Measurements from ENCODE around the gene CSNK1E. TPM values are rescaled to one million over a fixed set of nuclear protein-coding genes. Genes with fewer than 3 reads are reported as not detected.

Gene CSNK1E
- total and polyA plus RNA-seq, 2 of the 8 experiments (the other 6 are each of a cell fraction or from before 2014, with no cell fraction given): 247 to 263 TPM

DNA sequence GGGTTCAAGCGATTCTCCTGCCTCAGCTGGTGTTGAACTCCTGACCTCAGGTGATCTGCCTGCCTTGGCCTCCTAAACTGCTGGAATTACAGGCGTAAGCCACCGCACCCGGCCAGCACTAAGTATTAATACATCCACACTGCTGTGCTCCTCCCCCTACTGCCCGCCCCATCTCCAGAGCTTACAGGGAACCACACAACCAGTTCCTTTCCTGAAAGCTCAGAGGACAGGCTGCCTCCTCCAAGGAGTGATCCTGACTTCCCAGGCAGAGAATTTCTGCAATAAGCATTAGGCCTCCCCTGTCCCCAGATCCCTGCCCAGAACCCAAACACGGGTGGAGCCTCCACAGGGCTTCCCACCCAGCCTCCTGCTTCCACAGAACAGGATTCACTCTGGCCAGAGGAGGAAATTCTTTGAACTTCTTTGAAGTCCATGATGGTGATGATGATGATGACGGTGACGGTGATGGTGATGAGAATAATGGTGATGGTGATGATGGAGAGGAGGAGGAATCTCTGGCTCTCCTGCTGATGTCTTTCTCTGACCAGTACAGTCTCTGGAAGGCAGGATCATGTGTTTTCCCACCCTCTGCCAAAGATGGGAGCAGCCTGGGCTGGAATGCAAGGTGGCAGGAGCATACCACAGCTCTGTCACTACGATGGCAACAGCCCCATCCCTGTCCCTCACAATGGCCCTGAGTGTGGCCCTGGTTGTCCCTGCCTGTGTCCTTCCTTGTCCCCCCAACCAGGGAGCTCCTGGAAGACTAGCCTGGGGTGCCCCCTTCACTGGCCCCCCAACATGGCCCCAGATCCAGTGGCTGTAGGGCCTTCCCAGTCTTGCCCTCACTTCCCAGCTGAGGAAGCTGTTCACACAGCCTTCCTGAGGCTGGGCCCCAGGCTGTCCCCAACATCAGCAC lies 33.5 kb upstream of the CSNK1E start:
- DNase-seq (ENCODE audit: low read depth in 1 of 2, low spot score in 2 of 2) (peak in 1 of 2 experiments; percentile 55), FAIRE-seq (no peak)
- Histone ChIP-seq H3K36me3 (ENCODE audit: control insufficient read depth in 2 of 4, insufficient read depth in 4 of 4, low read length in 3 of 4) (peaks cover 0 to 9% (median 2%) of the 10 kb centered on the region in 4 experiments; a peak in 3 of 8 replicates), H4K91ac (replicated peaks; ENCODE audit: insufficient read length, low read length) (peak overlapping the region; percentile 8), H3K4me2 (ENCODE audit: insufficient read depth in 1 of 2, low read depth in 2 of 2, low read length in 2 of 2) (no peak overlapping the region), H3K4me1 (replicated peaks in 1 of 4; ENCODE audit: control insufficient read depth in 3 of 4, insufficient read depth in 4 of 4, low read length in 3 of 4) (peaks cover 0 to 25% (median 6%) of the 10 kb centered on the region in 4 experiments; a peak in 6 of 7 replicates), H4K20me1 (replicated peaks in 1 of 2; ENCODE audit: control insufficient read depth in 1 of 2, insufficient read depth in 2 of 2, low read length in 2 of 2) (peaks cover 0 to 17% of the 10 kb centered on the region in 2 experiments), H3K23me2 (ENCODE audit: low read depth, low read length) (no peaks in the 10 kb centered on the region), H3K14ac (ENCODE audit: insufficient read length) (no peak overlapping the region), H2BK15ac (ENCODE audit: low read length) (no peak overlapping the region), H4K8ac (ENCODE audit: extremely low read depth, insufficient read depth, low read length) (no peak overlapping the region; the same call in 1 of the 2 replicates), H3K4me3 (ENCODE audit: extremely low read depth in 1 of 4, insufficient read depth in 2 of 4, low read depth in 3 of 4, low read length in 4 of 4) (no peak overlapping the region), H2BK5ac (ENCODE audit: low read depth, low read length) (peak overlapping the region; percentile 56; the same call in 1 of the 2 replicates), H3K9ac (replicated peaks in 1 of 4; ENCODE audit: extremely low read depth in 1 of 4, low read depth in 3 of 4, low read length in 3 of 4) (no peak overlapping the region), H3K9me3 (ENCODE audit: insufficient read depth in 2 of 2, low read depth in 1 of 2, low read length in 1 of 2) (no peaks in the 10 kb centered on the region), H2AFZ (ENCODE audit: low read length) (no peak overlapping the region), H2BK20ac (ENCODE audit: low read length) (no peak overlapping the region), H3K18ac (ENCODE audit: extremely low read depth, low read length) (peak overlapping the region; percentile 71; the same call in 1 of the 2 replicates), H2BK120ac (replicated peaks; ENCODE audit: low read depth, low read length) (no peak overlapping the region), H3K79me1 (ENCODE audit: low read depth, low read length) (no peaks in the 10 kb centered on the region), H3K56ac (replicated peaks; ENCODE audit: insufficient read length, low read depth, low read length) (peak overlapping the region; percentile 67), H3K27ac (ENCODE audit: low read depth, low read length) (no peak overlapping the region; the same call in 1 of the 2 replicates), H3K79me2 (ENCODE audit: control insufficient read depth in 1 of 2, insufficient read depth in 2 of 2, low read length in 2 of 2) (no peaks in the 10 kb centered on the region), H3K27me3 (replicated peaks in 1 of 4; ENCODE audit: control insufficient read depth in 3 of 4, extremely low read depth in 1 of 4, insufficient read depth in 3 of 4, low read length in 3 of 4) (no peaks in the 10 kb centered on the region), H2AK5ac (ENCODE audit: low read depth, low read length) (no peak overlapping the region), H4K5ac (ENCODE audit: insufficient read length, low read depth, low read length) (no peak overlapping the region), H2BK12ac (ENCODE audit: low read depth, low read length) (0 out of 2 replicates have a peak overlapping the region, but pooled peaks have one; percentile 68), H3K4ac (replicated peaks; ENCODE audit: insufficient read length, low read depth, low read length) (no peak overlapping the region), H3K23ac (ENCODE audit: insufficient read length) (no peak overlapping the region)
- WGBS, 2 experiments (ENCODE audit: extremely low coverage in 1 of 2, insufficient coverage in 1 of 2, insufficient read length in 1 of 2, insufficient replicate concordance in 2 of 2, low coverage in 1 of 2, low lambda C conversion rate in 2 of 2, missing lambda C conversion rate in 1 of 2): 89 to 100% methylated on average over 2 to 9 of the region's 9 CpGs
- ChIA-PET CTCF (ENCODE audit: partially characterized antibody) (interaction anchor here (0.6 to 6.7 kb wide), 10 partner anchors 9 to 1306 kb away, joined by 3 to 43 read pairs (median 4); no protein-coding TSS in a partner anchor), POLR2A (ENCODE audit: partially characterized antibody) (interaction anchor here (0.7 to 8.3 kb wide), 21 partner anchors 9 to 333 kb away, joined by 3 to 84 read pairs (median 3); partner anchors contain the start of genes CSNK1E and TMEM184B)
- TF ChIP-seq CBX8 (IDR thresholded peaks at IDR 0.05; ENCODE audit: borderline replicate concordance, low read depth, low read length): no peak
- peak; percentile 49 to 72; a peak in 2 of 3 replicates for TF ChIP-seq POLR2A (IDR thresholded peaks at IDR 0.05; ENCODE audit: control extremely low read depth in 1 of 2, low read depth in 2 of 2, low read length in 2 of 2)
- TF ChIP-seq, protein P1, sequence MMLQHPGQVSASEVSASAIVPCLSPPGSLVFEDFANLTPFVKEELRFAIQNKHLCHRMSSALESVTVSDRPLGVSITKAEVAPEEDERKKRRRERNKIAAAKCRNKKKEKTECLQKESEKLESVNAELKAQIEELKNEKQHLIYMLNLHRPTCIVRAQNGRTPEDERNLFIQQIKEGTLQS (IDR thresholded peaks at IDR 0.05; ENCODE audit: insufficient read depth, low read depth, low read length): no peak
- no peak for TF ChIP-seq EZH2 (IDR thresholded peaks at IDR 0.05; ENCODE audit: low read depth, low read length, severe bottlenecking)

Data from H1 (cell line).